CD8-positive, alpha-beta memory T cell (primary cell): Measurements from ENCODE around the gene CEP104. TPM values are rescaled to one million over a fixed set of nuclear protein-coding genes. Genes with fewer than 3 reads are reported as not detected.

Experiments
- CTCF ChIA-PET: fragments of 350-600 bp; sonication (Branson Sonifier 250); formaldehyde crosslinking; loops from one replicate; lab custom pipeline; 2021; ENCODE audit warnings: antibody characterized with exemption; lab: Charles Lee
- POLR2A ChIA-PET: fragments of 350-600 bp; sonication (Branson Sonifier 250); formaldehyde crosslinking; loops from one replicate; lab custom pipeline; 2021; ENCODE audit warnings: antibody characterized with exemption; lab: Charles Lee
- DNase-seq, 5 donors: peaks; one replicate each; pipeline versions ENCODE4 v3.0.0 to v3.0.0-alpha.2; 2020 to 2022; ENCODE audit warnings: mixed read lengths in 1 of 5
- H3K27ac ChIP-seq: one replicate; pipeline ENCODE4 v1.7.0; 2013; ENCODE audit warnings: low read depth, mild to moderate bottlenecking, low read length, moderate library complexity
- H3K27me3 ChIP-seq: 2 replicates; pipeline ENCODE4 v1.7.0; 2013; ENCODE audit warnings: low read length, mild to moderate bottlenecking; ENCODE audit not compliant: insufficient read depth, poor library complexity, severe bottlenecking
- H3K36me3 ChIP-seq: 2 replicates; pipeline ENCODE4 v1.7.0; 2013; ENCODE audit warnings: mild to moderate bottlenecking, low read length, moderate library complexity; ENCODE audit not compliant: insufficient read depth
- H3K4me1 ChIP-seq: 2 replicates; pipeline ENCODE4 v1.7.0; 2013; ENCODE audit warnings: mild to moderate bottlenecking, low read length, moderate library complexity; ENCODE audit not compliant: insufficient read depth
- H3K4me3 ChIP-seq: 2 replicates; pipeline ENCODE4 v1.7.0; 2013; ENCODE audit warnings: mild to moderate bottlenecking, low read length
- H3K9me3 ChIP-seq: 2 replicates; pipeline ENCODE4 v1.7.0; 2013; ENCODE audit warnings: mild to moderate bottlenecking, low read length
- H3K27ac Mint-ChIP-seq, 8 donors: one replicate each; pipeline ENCODE4 v1.8.0; 2020 to 2021; ENCODE audit warnings: mixed read lengths in 8 of 8, mild to moderate bottlenecking in 6 of 8, inconsistent platforms in 3 of 8, moderate library complexity in 3 of 8
- H3K27me3 Mint-ChIP-seq, 2 donors: one replicate each; pipeline ENCODE4 v1.8.0; 2020 to 2021; ENCODE audit warnings: mixed read lengths in 2 of 2, mild to moderate bottlenecking in 1 of 2, moderate library complexity in 1 of 2
- H3K36me3 Mint-ChIP-seq, 3 donors: one replicate each; pipeline ENCODE4 v1.8.0; 2020 to 2021; ENCODE audit warnings: mixed read lengths in 3 of 3, inconsistent platforms in 1 of 3, mild to moderate bottlenecking in 1 of 3
- H3K4me1 Mint-ChIP-seq, 3 donors: one replicate each; pipeline ENCODE4 v1.8.0; 2020 to 2021; ENCODE audit warnings: mixed read lengths in 3 of 3, inconsistent platforms in 1 of 3, mild to moderate bottlenecking in 1 of 3
- H3K4me3 Mint-ChIP-seq, 7 donors: one replicate each; pipeline ENCODE4 v1.8.0; 2020 to 2021; ENCODE audit warnings: mixed read lengths in 7 of 7, mild to moderate bottlenecking in 6 of 7, moderate library complexity in 4 of 7, inconsistent platforms in 2 of 7
- H3K9me3 Mint-ChIP-seq, 5 donors: one replicate each; pipeline ENCODE4 v1.8.0; 2020 to 2022; ENCODE audit warnings: mixed read lengths in 5 of 5, mild to moderate bottlenecking in 3 of 5, moderate library complexity in 2 of 5, inconsistent platforms in 1 of 5
- polyA plus RNA-seq: library from polyadenylated mRNA; unstranded; fragments of 300-500 nt; fragmentation: Illumina TruSeq; gene quantifications from one replicate; pipeline ENCODE4 v1.2.3, GENCODE V29; 2021
- total RNA-seq, 2 experiments: library from RNA; stranded (reverse); gene quantifications; one replicate each; pipeline ENCODE4 v1.2.3, GENCODE V29; 2021

Gene CEP104
- total and polyA plus RNA-seq, 3 experiments from 2014 or later, result 29.4 to 47.0 (median 45.0) TPM

GRCh38 chr1:3785456-3786157 lies 71.4 kb downstream of the CEP104 start:
- ChIA-PET POLR2A (interaction anchor here (0.7 kb wide), 1 partner anchor 8 kb away, joined by 3 read pairs; no protein-coding TSS in a partner anchor), CTCF (interaction anchor here (1.2 kb wide), 2 partner anchors 9 to 10 kb away, joined by 3 read pairs; no protein-coding TSS in a partner anchor)

DNA sequence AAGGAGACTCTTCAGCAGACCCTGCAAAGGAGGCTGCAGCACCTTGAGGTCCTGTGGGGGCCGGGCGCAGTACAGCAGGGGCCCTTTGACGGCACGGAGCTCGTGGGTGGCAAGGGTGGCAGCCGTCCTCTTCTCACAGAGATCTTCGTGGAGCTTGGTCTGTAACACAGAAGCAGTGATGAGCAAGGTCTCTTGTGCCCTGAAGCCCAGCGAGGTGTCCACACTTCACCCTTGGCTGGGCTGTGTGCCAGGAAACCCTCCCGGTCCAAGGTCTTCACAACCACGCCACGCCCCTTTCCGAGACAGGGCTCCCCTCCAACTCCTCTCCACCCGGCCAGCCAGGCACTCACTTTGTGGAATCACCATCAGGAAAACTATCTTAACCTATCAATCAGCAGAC lies 72.0 kb downstream of the CEP104 start:
- ChIA-PET CTCF (interaction anchor here (1.2 to 1.7 kb wide), 3 partner anchors 9 to 16 kb away, joined by 3 read pairs; no protein-coding TSS in a partner anchor), POLR2A (interaction anchor here (0.7 kb wide), 1 partner anchor 9 kb away, joined by 3 read pairs; no protein-coding TSS in a partner anchor)

More at GRCh38 chr1:3785456-3786157, 71.4 kb downstream of the CEP104 start:
- Mint-ChIP-seq H3K9me3 (no peaks in the 10 kb centered on the region), H3K4me1 (peaks cover 6 to 30% (median 16%) of the 10 kb centered on the region in 3 donors), H3K27ac (peak overlapping the region in 1 of 8 donors; percentile 86), H3K27me3 (no peaks in the 10 kb centered on the region), H3K4me3 (no peak overlapping the region), H3K36me3 (peaks cover 0 to 82% (median 7%) of the 10 kb centered on the region in 3 donors)
- no peaks in the 10 kb centered on the region for H3K27me3 ChIP-seq
- H3K36me3 ChIP-seq, result peaks cover 44% of the 10 kb centered on the region
- no peak overlapping the region for H3K27ac ChIP-seq
- peaks cover 13% of the 10 kb centered on the region for H3K4me1 ChIP-seq
- H3K9me3 ChIP-seq, result no peaks in the 10 kb centered on the region
- peak in 1 of 5 donors; percentile 24 for DNase-seq
- no peak overlapping the region for H3K4me3 ChIP-seq

DNA sequence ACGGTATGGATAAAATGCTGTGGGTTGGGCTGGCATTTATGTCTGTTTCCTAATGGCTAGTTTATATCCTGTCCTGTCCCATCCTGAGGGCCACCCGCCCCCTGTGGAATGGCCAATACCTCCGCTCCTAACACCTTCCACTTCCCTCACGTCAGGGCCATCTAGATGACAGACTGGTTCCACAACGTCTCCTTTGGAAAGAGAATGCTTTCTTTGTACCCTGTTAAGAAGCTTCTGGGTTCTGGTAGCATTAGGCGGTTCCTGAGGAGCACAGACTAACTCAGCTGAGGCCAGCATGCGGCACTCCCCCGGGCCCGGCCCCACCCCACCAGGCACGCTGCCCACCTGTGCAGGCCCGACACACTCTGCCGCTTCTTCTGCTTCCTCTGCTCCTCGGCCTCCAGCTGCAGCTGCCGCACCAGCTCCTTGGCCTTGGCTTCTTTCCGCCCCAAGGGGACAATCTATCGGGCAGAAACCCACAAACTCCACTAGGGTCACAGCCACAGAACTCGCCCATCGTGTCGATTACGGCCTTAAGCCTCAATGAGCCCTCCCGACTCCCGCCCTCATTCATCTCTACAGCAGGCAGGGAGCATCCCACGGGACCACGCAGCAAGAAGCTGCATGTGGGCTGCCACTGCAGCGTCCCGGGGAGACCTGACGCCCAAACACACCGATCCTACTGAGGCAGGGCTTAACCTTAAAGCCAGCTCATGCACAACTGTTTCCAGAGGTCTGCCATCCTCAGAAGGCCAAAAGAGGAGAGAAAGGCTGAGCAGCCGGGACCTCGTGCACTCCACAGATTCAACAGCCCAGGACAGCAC lies 73.1 kb downstream of the CEP104 start:
- Histone ChIP-seq H3K27ac (no peak overlapping the region), H3K27me3 (no peaks in the 10 kb centered on the region), H3K9me3 (no peaks in the 10 kb centered on the region), H3K4me1 (peaks cover 13% of the 10 kb centered on the region), H3K36me3 (peaks cover 44% of the 10 kb centered on the region), H3K4me3 (no peak overlapping the region)
- Mint-ChIP-seq H3K27me3 (no peaks in the 10 kb centered on the region), H3K4me1 (peaks cover 6 to 19% (median 16%) of the 10 kb centered on the region in 3 donors), H3K9me3 (no peaks in the 10 kb centered on the region), H3K4me3 (no peak overlapping the region), H3K27ac (peak overlapping the region in 2 of 8 donors; percentile 58 to 61), H3K36me3 (peaks cover 7 to 91% (median 16%) of the 10 kb centered on the region in 3 donors)
- CTCF ChIA-PET, result interaction anchor here (1.2 to 1.7 kb wide), 2 partner anchors 8 to 18 kb away, joined by 3 read pairs; no protein-coding TSS in a partner anchor
- POLR2A ChIA-PET, result no interaction called here
- no peak for DNase-seq

More for the DNA sequence above, 72.0 kb downstream of the CEP104 start:
- no peaks in the 10 kb centered on the region for H3K27me3 Mint-ChIP-seq
- H3K36me3 Mint-ChIP-seq, result peaks cover 4 to 85% (median 12%) of the 10 kb centered on the region in 3 donors
- peaks cover 6 to 26% (median 16%) of the 10 kb centered on the region in 3 donors for H3K4me1 Mint-ChIP-seq
- Histone ChIP-seq H3K4me1 (peaks cover 13% of the 10 kb centered on the region), H3K27me3 (no peaks in the 10 kb centered on the region), H3K9me3 (no peaks in the 10 kb centered on the region), H3K36me3 (peaks cover 44% of the 10 kb centered on the region), H3K27ac (no peak overlapping the region), H3K4me3 (no peak overlapping the region)
- DNase-seq, result peak in 1 of 5 donors; percentile 24
- no peak overlapping the region for H3K4me3 Mint-ChIP-seq
- no peaks in the 10 kb centered on the region for H3K9me3 Mint-ChIP-seq
- H3K27ac Mint-ChIP-seq, result peak overlapping the region in 2 of 8 donors; percentile 35 to 77

- H3K4me1 Mint-ChIP-seq, result peaks cover 0 to 1% (median under 1%) of the 10 kb centered on the region in 3 donors
- CTCF ChIA-PET, result no interaction called here
Observed at GRCh38 chr1:3780901-3781300, 76.1 kb downstream of the CEP104 start.

GRCh38 chr1:3779912-3780416 lies 77.0 kb downstream of the CEP104 start:
- Histone ChIP-seq H3K4me1 (no peaks in the 10 kb centered on the region), H3K27ac (no peak overlapping the region), H3K4me3 (no peak overlapping the region), H3K36me3 (peaks cover 24% of the 10 kb centered on the region), H3K9me3 (no peaks in the 10 kb centered on the region), H3K27me3 (no peaks in the 10 kb centered on the region)
- H3K36me3 Mint-ChIP-seq, result peaks cover 7 to 63% (median 10%) of the 10 kb centered on the region in 3 donors
- no peaks in the 10 kb centered on the region for H3K9me3 Mint-ChIP-seq
- peaks cover 0 to 8% (median 3%) of the 10 kb centered on the region in 3 donors for H3K4me1 Mint-ChIP-seq
- no peak for DNase-seq
- ChIA-PET POLR2A (no interaction called here), CTCF (no interaction called here)
- no peak overlapping the region for H3K4me3 Mint-ChIP-seq
- peak overlapping the region in 1 of 8 donors; percentile 39 for H3K27ac Mint-ChIP-seq
- no peaks in the 10 kb centered on the region for H3K27me3 Mint-ChIP-seq

More at GRCh38 chr1:3780901-3781300, 76.1 kb downstream of the CEP104 start:
- POLR2A ChIA-PET, result no interaction called here
- Histone ChIP-seq H3K27ac (no peak overlapping the region), H3K27me3 (no peaks in the 10 kb centered on the region), H3K4me3 (no peak overlapping the region), H3K9me3 (no peaks in the 10 kb centered on the region), H3K36me3 (peaks cover 32% of the 10 kb centered on the region), H3K4me1 (no peaks in the 10 kb centered on the region)
- Mint-ChIP-seq H3K9me3 (no peaks in the 10 kb centered on the region), H3K36me3 (peaks cover 7 to 73% (median 13%) of the 10 kb centered on the region in 3 donors), H3K27ac (no peak overlapping the region), H3K4me3 (no peak overlapping the region), H3K27me3 (no peaks in the 10 kb centered on the region)
- no peak for DNase-seq

DNA sequence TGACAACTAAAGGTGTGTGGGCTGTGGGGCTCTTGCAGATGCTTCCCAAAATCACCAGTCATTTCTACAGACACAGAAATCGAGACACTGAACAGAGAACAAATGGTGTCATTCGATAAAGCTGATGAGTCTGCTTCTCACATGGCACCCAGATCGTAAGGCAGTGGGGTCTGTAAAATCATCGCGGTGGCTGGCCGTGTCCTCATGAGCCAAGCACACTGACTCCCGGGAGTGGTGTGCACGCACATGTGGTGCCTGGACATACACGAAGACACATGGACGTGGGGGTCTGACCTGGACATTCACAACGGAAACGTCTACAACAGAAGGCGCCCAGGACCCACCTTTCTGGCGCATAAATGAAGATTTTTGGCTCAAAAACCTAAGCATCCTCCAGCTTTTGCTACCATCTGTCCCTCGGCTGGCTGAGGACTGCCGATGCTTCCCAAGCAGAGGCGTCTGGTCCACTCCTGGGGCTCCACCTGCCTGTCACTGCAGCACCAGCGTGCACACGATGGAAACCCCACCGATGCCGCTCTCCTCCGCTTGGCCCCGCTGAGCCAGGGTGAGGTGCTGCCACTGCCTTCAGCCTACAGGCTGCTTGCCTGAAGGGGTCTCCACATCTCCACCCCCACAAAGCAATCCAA lies 77.6 kb downstream of the CEP104 start:
- H3K27me3 ChIP-seq, result no peaks in the 10 kb centered on the region
- peaks cover 7 to 58% (median 10%) of the 10 kb centered on the region in 3 donors for H3K36me3 Mint-ChIP-seq
- H3K4me3 ChIP-seq, result no peak overlapping the region
- ChIA-PET POLR2A (no interaction called here), CTCF (no interaction called here)
- H3K9me3 ChIP-seq, result no peaks in the 10 kb centered on the region
- no peak overlapping the region for H3K27ac Mint-ChIP-seq
- peaks cover 0 to 8% (median 3%) of the 10 kb centered on the region in 3 donors for H3K4me1 Mint-ChIP-seq
- no peaks in the 10 kb centered on the region for H3K27me3 Mint-ChIP-seq
- no peak overlapping the region for H3K4me3 Mint-ChIP-seq
- H3K4me1 ChIP-seq, result no peaks in the 10 kb centered on the region
- no peak for DNase-seq
- H3K27ac ChIP-seq, result no peak overlapping the region
- H3K36me3 ChIP-seq, result peaks cover 24% of the 10 kb centered on the region
- no peaks in the 10 kb centered on the region for H3K9me3 Mint-ChIP-seq

DNA sequence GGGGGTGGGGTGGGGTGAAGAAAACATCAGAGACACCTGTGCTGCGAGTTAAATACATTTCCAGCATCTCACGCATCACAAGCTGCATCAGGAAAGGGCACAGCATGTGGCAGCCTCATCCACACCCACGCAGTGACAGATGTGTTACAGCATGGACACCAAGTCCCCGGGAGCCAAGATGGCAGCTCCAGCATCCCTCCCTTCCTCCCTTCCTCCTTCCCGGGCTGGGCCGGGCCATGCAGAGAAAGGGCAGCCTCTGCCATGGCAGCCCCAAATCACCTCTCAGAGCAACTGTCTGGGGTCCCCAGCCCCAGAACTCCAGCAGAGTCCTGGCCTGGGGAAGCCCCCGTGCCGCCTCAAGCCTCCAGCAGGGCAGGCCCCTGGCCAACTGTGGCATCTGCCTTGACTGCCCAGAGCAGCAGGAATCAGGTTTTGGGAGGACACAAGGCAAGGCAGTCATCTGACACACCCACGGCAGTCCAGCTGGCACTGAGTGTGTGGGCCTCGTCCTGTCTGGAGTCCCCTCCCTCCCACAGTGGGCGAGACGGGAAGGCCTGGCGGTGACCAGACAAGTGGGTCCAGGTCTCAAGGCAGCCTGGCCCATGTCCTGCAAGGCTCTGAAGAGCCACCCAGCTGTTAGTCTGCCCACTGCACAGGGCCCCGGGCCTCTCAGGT lies 78.3 kb downstream of the CEP104 start:
- Histone ChIP-seq H3K27me3 (no peaks in the 10 kb centered on the region), H3K9me3 (no peaks in the 10 kb centered on the region), H3K27ac (no peak overlapping the region), H3K4me3 (no peak overlapping the region), H3K4me1 (no peaks in the 10 kb centered on the region), H3K36me3 (peaks cover 18% of the 10 kb centered on the region)
- ChIA-PET POLR2A (no interaction called here), CTCF (no interaction called here)
- no peak for DNase-seq
- Mint-ChIP-seq H3K27ac (no peak overlapping the region), H3K4me1 (peaks cover 0 to 8% (median 3%) of the 10 kb centered on the region in 3 donors), H3K27me3 (no peaks in the 10 kb centered on the region), H3K9me3 (no peaks in the 10 kb centered on the region), H3K4me3 (no peak overlapping the region), H3K36me3 (peaks cover 7 to 51% (median 10%) of the 10 kb centered on the region in 3 donors)
